Endothelial cell of umbilical vein (primary cell): ENCODE data around the gene LIME1. TPM values are rescaled to one million over a fixed set of nuclear protein-coding genes. Genes with fewer than 3 reads are reported as not detected.

Source experiments
- BruUV-seq: library from RNA; stranded (reverse); fragments of 400-500 nt; replicated peaks from 2 replicates; lab custom pipeline; 2021; lab: Mats Ljungman, UMichigan
- CTCF ChIA-PET: fragments of 300-600, 350-600 bp; sonication (Branson Sonifier 250); formaldehyde crosslinking; loops from one replicate; lab custom pipeline; 2021; ENCODE audit warnings: antibody characterized with exemption, inconsistent platforms; lab: Charles Lee
- POLR2A ChIA-PET: fragments of 300-600, 350-600 bp; sonication (Branson Sonifier 250); formaldehyde crosslinking; loops from one replicate; lab custom pipeline; 2021; ENCODE audit warnings: antibody characterized with exemption, inconsistent platforms; lab: Charles Lee
- DNase-seq: peaks from one replicate; pipeline ENCODE4 v3.0.0-alpha.2; 2011; ENCODE audit warnings: low read depth, low spot score
- FAIRE-seq: peaks from 2 replicates; lab custom pipeline; 2011; peaks lifted over from hg19 to GRCh38; lab: Jason Lieb, UNC
- H2AFZ ChIP-seq: 2 replicates; pipeline ENCODE4 v1.6.0; 2012; ENCODE audit warnings: low read depth, low read length, control low read depth, inconsistent platforms
- H3K27ac ChIP-seq: 2 replicates; pipeline ENCODE4 v1.5.1; 2011; ENCODE audit warnings: low read depth, mild to moderate bottlenecking, control low read depth, low read length, moderate library complexity; ENCODE audit not compliant: insufficient read depth
- H3K27me3 ChIP-seq, 2 experiments: 2 replicates each; pipeline versions ENCODE4 v1.6.0 to v1.6.1; 2011; ENCODE audit warnings: low read length in 2 of 2, mixed read lengths in 1 of 2; ENCODE audit not compliant: control insufficient read depth in 2 of 2, insufficient read depth in 2 of 2
- H3K36me3 ChIP-seq, 2 experiments: 2 replicates in 1 of 2; 3 replicates in 1 of 2; pipeline ENCODE4 v1.5.1; 2011; ENCODE audit warnings: low read length in 2 of 2, mild to moderate bottlenecking in 1 of 2, moderate library complexity in 1 of 2; ENCODE audit not compliant: control insufficient read depth in 2 of 2, insufficient read depth in 2 of 2; ENCODE audit errors: extremely low read depth in 1 of 2
- H3K4me1 ChIP-seq: 3 replicates; pipeline ENCODE4 v1.5.1; 2011; ENCODE audit warnings: mild to moderate bottlenecking, low read length; ENCODE audit not compliant: control insufficient read depth, insufficient read depth; ENCODE audit errors: extremely low read depth
- H3K4me2 ChIP-seq: 2 replicates; pipeline ENCODE4 v1.6.1; 2011; ENCODE audit warnings: low read length, control low read depth, mixed read lengths; ENCODE audit not compliant: insufficient read depth
- H3K4me3 ChIP-seq, 3 experiments: fragments of 200-600 bp in 1 of 3; sonication (generic), shearing (Covaris generic) in 1 of 3; replicated peaks in 1 of 3; 2 replicates each; pipeline ENCODE4 v1.5.1; 2011 to 2016; ENCODE audit warnings: control low read depth in 3 of 3, low read length in 3 of 3, mild to moderate bottlenecking in 2 of 3, inconsistent platforms in 1 of 3, low read depth in 1 of 3, moderate library complexity in 1 of 3; ENCODE audit not compliant: insufficient read depth in 1 of 3
- H3K79me2 ChIP-seq: 2 replicates; pipeline ENCODE4 v1.6.0; 2012; ENCODE audit warnings: low read length, inconsistent platforms; ENCODE audit not compliant: control insufficient read depth, insufficient read depth
- H3K9ac ChIP-seq: replicated peaks from 2 replicates; pipeline ENCODE3; 2011; ENCODE audit warnings: low read length, control low read depth; ENCODE audit not compliant: insufficient read depth; ENCODE audit errors: extremely low read depth
- H3K9me1 ChIP-seq: replicated peaks from 3 replicates; pipeline ENCODE4 v1.6.0; 2011; ENCODE audit warnings: mild to moderate bottlenecking, low read length; ENCODE audit not compliant: control insufficient read depth, insufficient read depth; ENCODE audit errors: extremely low read depth
- H3K9me3 ChIP-seq: replicated peaks from 2 replicates; pipeline ENCODE4 v1.5.1; 2012; ENCODE audit warnings: low read length, inconsistent platforms; ENCODE audit not compliant: control insufficient read depth, insufficient read depth
- H4K20me1 ChIP-seq: replicated peaks from 2 replicates; pipeline ENCODE3; 2011; ENCODE audit warnings: mild to moderate bottlenecking, low read length; ENCODE audit not compliant: control insufficient read depth, insufficient read depth; ENCODE audit errors: extremely low read depth
- CTCF ChIP-seq, 2 donors: IDR thresholded peaks; 1 replicate in 1 of 2; 2 replicates in 1 of 2; pipeline ENCODE4 v1.5.1; 2011; ENCODE audit warnings: low read length in 2 of 2, mild to moderate bottlenecking in 2 of 2, moderate library complexity in 2 of 2, control low read depth in 1 of 2, inconsistent platforms in 1 of 2, low read depth in 1 of 2; ENCODE audit not compliant: insufficient read depth in 1 of 2; ENCODE audit errors: extremely low read depth in 1 of 2
- EZH2 ChIP-seq: IDR thresholded peaks from 2 replicates; pipeline ENCODE4 v1.6.1; 2012; ENCODE audit warnings: borderline replicate concordance, low read depth, mild to moderate bottlenecking, moderate library complexity, low read length, inconsistent platforms; ENCODE audit not compliant: severe bottlenecking
- FOS ChIP-seq: IDR thresholded peaks from 2 replicates; pipeline ENCODE4 v1.6.1; 2011; ENCODE audit warnings: mild to moderate bottlenecking, low read length, moderate library complexity, borderline replicate concordance; ENCODE audit not compliant: insufficient read depth
- GATA2 ChIP-seq: IDR thresholded peaks from 2 replicates; pipeline ENCODE4 v1.7.0; 2011; ENCODE audit warnings: low read depth, mild to moderate bottlenecking, moderate library complexity, mixed read lengths, low read length; ENCODE audit not compliant: insufficient read length, insufficient read depth
- JUN ChIP-seq: IDR thresholded peaks from 2 replicates; pipeline ENCODE4 v1.6.1; 2011; ENCODE audit warnings: borderline replicate concordance, low read depth; ENCODE audit not compliant: insufficient read length, insufficient read depth
- MAX ChIP-seq: IDR thresholded peaks from 2 replicates; pipeline ENCODE4 v1.6.1; 2011; ENCODE audit not compliant: insufficient read depth, insufficient read length
- MYC ChIP-seq: IDR thresholded peaks from one replicate; pipeline ENCODE4 v1.6.1; 2011; ENCODE audit warnings: mild to moderate bottlenecking, low read depth, low read length
- POLR2A ChIP-seq: IDR thresholded peaks from 2 replicates; pipeline ENCODE4 v1.6.1; 2012; ENCODE audit warnings: low read depth, mild to moderate bottlenecking, control low read depth, low read length
- POLR2AphosphoS5 ChIP-seq: IDR thresholded peaks from 2 replicates; pipeline ENCODE4 v1.6.1; 2012; ENCODE audit warnings: low read depth, mild to moderate bottlenecking, control low read depth, low read length, moderate library complexity; ENCODE audit not compliant: insufficient read depth
- dilution Hi-C: fragments of 300-500 bp; cut with MboI; formaldehyde crosslinking; loops from one replicate; pipeline ENCODE4 v1.15.0; 2019; ENCODE audit warnings: low sequenced_read_pairs; ENCODE audit not compliant: extremely low pct_ligation_motif_present
- intact Hi-C: fragments of 100-400 bp; cut with micrococcal nuclease; formaldehyde crosslinking; loops from one replicate; pipeline ENCODE4 v1.10.0; 2022
- polyA plus RNA-seq, 4 experiments: library from polyadenylated mRNA; depleted of rRNA in 3 of 4; stranded (reverse) in 3 of 4; unstranded in 1 of 4; fragments of >200 nt; gene quantifications; 2 replicates each; pipeline versions ENCODE4 v1.2.1 to v1.2.3, GENCODE V29; 2011 to 2012; ENCODE audit warnings: missing spikeins in 1 of 4
- total RNA-seq: library from RNA; stranded (reverse); gene quantifications from 2 replicates; pipeline ENCODE4 v1.2.3, GENCODE V29; 2021

The LIME1 gene
- total and polyA plus RNA-seq, 2 donors (not counting 3 experiments of a cell fraction or from before 2014, with no cell fraction given) = 10.7 to 12.2 TPM

- ChIA-PET POLR2A (no interaction called here), CTCF (interaction anchor here (1.4 to 1.5 kb wide), 2 partner anchors 10 to 51 kb away, joined by 3 to 4 read pairs; no protein-coding TSS in a partner anchor)
- no peak for TF ChIP-seq MAX
- TF ChIP-seq JUN = no peak
- TF ChIP-seq EZH2 = no peak
- TF ChIP-seq POLR2A = no peak
- no peak for TF ChIP-seq CTCF (IDR thresholded peaks at IDR 0.05; ENCODE audit: extremely low read depth in 1 of 2, insufficient read depth in 1 of 2, low read depth in 1 of 2, low read length in 2 of 2)
- TF ChIP-seq POLR2AphosphoS5 = no peak
- no peak for TF ChIP-seq FOS
- no peak for TF ChIP-seq GATA2
- no peak for TF ChIP-seq MYC
- H3K27ac ChIP-seq = no peak overlapping the region
- H3K79me2 ChIP-seq = no peaks in the 10 kb centered on the region
- dilution Hi-C loops = no loop called here
- H3K9ac ChIP-seq = no peak overlapping the region
- BruUV-seq = no TSS peak
- DNase-seq (no peak), FAIRE-seq (no peak)
- H3K4me1 ChIP-seq = peaks cover 25% of the 10 kb centered on the region
- H3K4me3 ChIP-seq = no peak overlapping the region
- H3K36me3 ChIP-seq = no peaks in the 10 kb centered on the region
- H3K9me1 ChIP-seq = no peaks in the 10 kb centered on the region
- H3K4me2 ChIP-seq = no peak overlapping the region
- no peaks in the 10 kb centered on the region for H4K20me1 ChIP-seq
- H3K27me3 ChIP-seq = no peaks in the 10 kb centered on the region
- no peak overlapping the region for H2AFZ ChIP-seq
- intact Hi-C loops = no loop called here
- no peaks in the 10 kb centered on the region for H3K9me3 ChIP-seq
These were observed 43.9 kb upstream of the LIME1 start for GRCh38 chr20:63692436-63693082.
